K562 (cell line): ENCODE results near the gene UBA3. TPM values are rescaled to one million over a fixed set of nuclear protein-coding genes. Genes with fewer than 3 reads are reported as not detected.
A peak's percentile ranks its signal among the peaks of the same experiment; 100 is the strongest.

Experiments
- ATF1 ChIP-seq, 2 experiments: fragments of 450-650 bp in 1 of 2; IDR thresholded peaks; 2 replicates each; pipeline ENCODE4 v1.6.1; 2016; ENCODE audit warnings: missing compliant biosample characterization in 1 of 2, missing genetic modification characterization in 1 of 2
- BCOR ChIP-seq: fragments of 450-650 bp; IDR thresholded peaks from 2 replicates; pipeline ENCODE4 v1.6.1; 2016
- GABPA ChIP-seq: fragments of 200-800 bp; sonication (Bioruptor generic); conservative IDR thresholded peaks from 2 replicates; pipeline ENCODE4 v1.6.1; 2016; ENCODE audit warnings: low read depth, missing genetic modification characterization, missing compliant biosample characterization
- HNRNPUL1 ChIP-seq: fragments of 200-400 bp; formaldehyde crosslinking; IDR thresholded peaks from 2 replicates; pipeline ENCODE4 v1.6.1; 2017; ENCODE audit warnings: low read length
- MBD2 ChIP-seq: sonication (generic); IDR thresholded peaks from 2 replicates; pipeline ENCODE4 v1.6.1; 2016; ENCODE audit warnings: low read depth, borderline replicate concordance
- SAFB ChIP-seq: fragments of 200-400 bp; formaldehyde crosslinking; IDR thresholded peaks from 2 replicates; pipeline ENCODE4 v1.6.1; 2017; ENCODE audit warnings: low read depth, low read length, borderline replicate concordance
- ZBTB11 ChIP-seq, 3 experiments: fragments of 200-800 bp in 1 of 3; fragments of 250-450 bp in 1 of 3; fragments of 450-650 bp in 1 of 3; sonication (Bioruptor Pico) in 1 of 3; sonication (Bioruptor generic) in 1 of 3; formaldehyde crosslinking in 1 of 3; IDR thresholded peaks; 2 replicates each; pipeline versions ENCODE4 v1.6.1 to v1.8.0; 2016 to 2022; ENCODE audit warnings: mild to moderate bottlenecking in 2 of 3, missing genetic modification characterization in 2 of 3, missing compliant biosample characterization in 1 of 3, moderate library complexity in 1 of 3
- ZNF766 ChIP-seq: fragments of 200-800 bp; sonication (Bioruptor generic); conservative IDR thresholded peaks from 2 replicates; pipeline ENCODE4 v1.6.1; 2016; ENCODE audit warnings: missing genetic modification characterization, missing compliant biosample characterization
- polyA plus RNA-seq, 8 experiments: library from polyadenylated mRNA; depleted of rRNA in 4 of 8; stranded (reverse) in 5 of 8; unstranded in 3 of 8; fragments of >200 nt; fragmentation: Nextera tagmentation in 2 of 8; fragmentation: Illumina TruSeq in 1 of 8; extraction: Ambion mirVana in 2 of 8; extraction: Trizol in 1 of 8; gene quantifications; 2 replicates each; pipeline versions ENCODE4 v1.2.1 to v1.2.3, GENCODE V29; 2011 to 2014; ENCODE audit warnings: inconsistent platforms in 1 of 8, missing spikeins in 1 of 8
- total RNA-seq, 7 experiments: library from RNA; depleted of rRNA in 6 of 7; stranded (reverse); fragments of >200 nt in 6 of 7; fragmentation: Illumina TruSeq in 2 of 7; extraction: Trizol in 2 of 7; gene quantifications; 2 replicates each; pipeline versions ENCODE4 v1.2.1 to v1.2.3, GENCODE V29; 2011 to 2021; ENCODE audit warnings: low replicate concordance in 1 of 7
- TF ChIP-seq, protein P1 (sequence below): fragments of 450-650 bp; IDR thresholded peaks from 2 replicates; pipeline ENCODE4 v1.7.1; 2018; ENCODE audit warnings: mild to moderate bottlenecking, low read depth; ENCODE audit not compliant: partially characterized antibody
- TF ChIP-seq, protein P2 (sequence below): fragments of 450-650 bp; IDR thresholded peaks from 2 replicates; pipeline ENCODE4 v1.6.1; 2016; ENCODE audit warnings: low read depth
- TF ChIP-seq, protein P3 (sequence below), 2 experiments: fragments of 450-650 bp; conservative IDR thresholded peaks; 2 replicates each; pipeline ENCODE4 v1.6.1; 2017; ENCODE audit warnings: mild to moderate bottlenecking in 2 of 2, moderate library complexity in 2 of 2

Gene UBA3
- total and polyA plus RNA-seq, 9 of the 15 experiments (the other 6 are each of a cell fraction or from before 2014, with no cell fraction given): 23.2 to 80.0 (median 38.6) TPM

DNA sequence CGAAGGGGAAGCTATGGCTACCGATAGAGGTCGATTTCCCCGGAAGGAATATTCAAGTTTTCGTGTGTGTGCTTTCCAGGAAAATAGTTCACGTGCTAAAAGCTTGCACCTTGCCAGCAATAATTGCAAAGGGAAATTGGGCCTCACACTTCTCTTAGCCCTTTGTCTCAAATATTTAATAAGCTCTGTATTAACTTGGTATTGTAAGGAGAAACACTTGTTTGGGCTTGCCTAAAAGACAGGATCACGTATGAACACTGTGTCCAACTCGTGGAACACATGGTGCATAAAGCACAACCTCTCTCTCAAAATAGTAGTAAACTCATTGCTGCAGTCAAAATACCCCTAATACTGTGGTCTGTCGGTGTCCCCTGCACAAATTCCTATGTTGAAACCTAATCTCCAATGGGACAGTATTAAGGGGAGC, 27.7 kb downstream of the UBA3 start (continued):
- TF ChIP-seq SAFB (no peak), GABPA (peak; percentile 42; the same call in 1 of the 2 replicates), ZNF766 (0 out of 2 replicates have a peak, but pooled peaks have one; percentile 31), ZBTB11 (CRISPR knock-in tag; IDR thresholded peaks at IDR 0.05) (peak in 1 of 3 experiments; percentile 1; a peak in 1 of 6 replicates), BCOR (no peak), ATF1 (CRISPR knock-in tag; IDR thresholded peaks at IDR 0.05) (no peak), ATF1 (tag; IDR thresholded peaks at IDR 0.05) (peak; percentile 73), HNRNPUL1 (no peak), MBD2 (no peak)
- TF ChIP-seq, protein P1, sequence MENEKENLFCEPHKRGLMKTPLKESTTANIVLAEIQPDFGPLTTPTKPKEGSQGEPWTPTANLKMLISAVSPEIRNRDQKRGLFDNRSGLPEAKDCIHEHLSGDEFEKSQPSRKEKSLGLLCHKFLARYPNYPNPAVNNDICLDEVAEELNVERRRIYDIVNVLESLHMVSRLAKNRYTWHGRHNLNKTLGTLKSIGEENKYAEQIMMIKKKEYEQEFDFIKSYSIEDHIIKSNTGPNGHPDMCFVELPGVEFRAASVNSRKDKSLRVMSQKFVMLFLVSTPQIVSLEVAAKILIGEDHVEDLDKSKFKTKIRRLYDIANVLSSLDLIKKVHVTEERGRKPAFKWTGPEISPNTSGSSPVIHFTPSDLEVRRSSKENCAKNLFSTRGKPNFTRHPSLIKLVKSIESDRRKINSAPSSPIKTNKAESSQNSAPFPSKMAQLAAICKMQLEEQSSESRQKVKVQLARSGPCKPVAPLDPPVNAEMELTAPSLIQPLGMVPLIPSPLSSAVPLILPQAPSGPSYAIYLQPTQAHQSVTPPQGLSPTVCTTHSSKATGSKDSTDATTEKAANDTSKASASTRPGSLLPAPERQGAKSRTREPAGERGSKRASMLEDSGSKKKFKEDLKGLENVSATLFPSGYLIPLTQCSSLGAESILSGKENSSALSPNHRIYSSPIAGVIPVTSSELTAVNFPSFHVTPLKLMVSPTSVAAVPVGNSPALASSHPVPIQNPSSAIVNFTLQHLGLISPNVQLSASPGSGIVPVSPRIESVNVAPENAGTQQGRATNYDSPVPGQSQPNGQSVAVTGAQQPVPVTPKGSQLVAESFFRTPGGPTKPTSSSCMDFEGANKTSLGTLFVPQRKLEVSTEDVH: peak; percentile 9
- TF ChIP-seq, protein P2, sequence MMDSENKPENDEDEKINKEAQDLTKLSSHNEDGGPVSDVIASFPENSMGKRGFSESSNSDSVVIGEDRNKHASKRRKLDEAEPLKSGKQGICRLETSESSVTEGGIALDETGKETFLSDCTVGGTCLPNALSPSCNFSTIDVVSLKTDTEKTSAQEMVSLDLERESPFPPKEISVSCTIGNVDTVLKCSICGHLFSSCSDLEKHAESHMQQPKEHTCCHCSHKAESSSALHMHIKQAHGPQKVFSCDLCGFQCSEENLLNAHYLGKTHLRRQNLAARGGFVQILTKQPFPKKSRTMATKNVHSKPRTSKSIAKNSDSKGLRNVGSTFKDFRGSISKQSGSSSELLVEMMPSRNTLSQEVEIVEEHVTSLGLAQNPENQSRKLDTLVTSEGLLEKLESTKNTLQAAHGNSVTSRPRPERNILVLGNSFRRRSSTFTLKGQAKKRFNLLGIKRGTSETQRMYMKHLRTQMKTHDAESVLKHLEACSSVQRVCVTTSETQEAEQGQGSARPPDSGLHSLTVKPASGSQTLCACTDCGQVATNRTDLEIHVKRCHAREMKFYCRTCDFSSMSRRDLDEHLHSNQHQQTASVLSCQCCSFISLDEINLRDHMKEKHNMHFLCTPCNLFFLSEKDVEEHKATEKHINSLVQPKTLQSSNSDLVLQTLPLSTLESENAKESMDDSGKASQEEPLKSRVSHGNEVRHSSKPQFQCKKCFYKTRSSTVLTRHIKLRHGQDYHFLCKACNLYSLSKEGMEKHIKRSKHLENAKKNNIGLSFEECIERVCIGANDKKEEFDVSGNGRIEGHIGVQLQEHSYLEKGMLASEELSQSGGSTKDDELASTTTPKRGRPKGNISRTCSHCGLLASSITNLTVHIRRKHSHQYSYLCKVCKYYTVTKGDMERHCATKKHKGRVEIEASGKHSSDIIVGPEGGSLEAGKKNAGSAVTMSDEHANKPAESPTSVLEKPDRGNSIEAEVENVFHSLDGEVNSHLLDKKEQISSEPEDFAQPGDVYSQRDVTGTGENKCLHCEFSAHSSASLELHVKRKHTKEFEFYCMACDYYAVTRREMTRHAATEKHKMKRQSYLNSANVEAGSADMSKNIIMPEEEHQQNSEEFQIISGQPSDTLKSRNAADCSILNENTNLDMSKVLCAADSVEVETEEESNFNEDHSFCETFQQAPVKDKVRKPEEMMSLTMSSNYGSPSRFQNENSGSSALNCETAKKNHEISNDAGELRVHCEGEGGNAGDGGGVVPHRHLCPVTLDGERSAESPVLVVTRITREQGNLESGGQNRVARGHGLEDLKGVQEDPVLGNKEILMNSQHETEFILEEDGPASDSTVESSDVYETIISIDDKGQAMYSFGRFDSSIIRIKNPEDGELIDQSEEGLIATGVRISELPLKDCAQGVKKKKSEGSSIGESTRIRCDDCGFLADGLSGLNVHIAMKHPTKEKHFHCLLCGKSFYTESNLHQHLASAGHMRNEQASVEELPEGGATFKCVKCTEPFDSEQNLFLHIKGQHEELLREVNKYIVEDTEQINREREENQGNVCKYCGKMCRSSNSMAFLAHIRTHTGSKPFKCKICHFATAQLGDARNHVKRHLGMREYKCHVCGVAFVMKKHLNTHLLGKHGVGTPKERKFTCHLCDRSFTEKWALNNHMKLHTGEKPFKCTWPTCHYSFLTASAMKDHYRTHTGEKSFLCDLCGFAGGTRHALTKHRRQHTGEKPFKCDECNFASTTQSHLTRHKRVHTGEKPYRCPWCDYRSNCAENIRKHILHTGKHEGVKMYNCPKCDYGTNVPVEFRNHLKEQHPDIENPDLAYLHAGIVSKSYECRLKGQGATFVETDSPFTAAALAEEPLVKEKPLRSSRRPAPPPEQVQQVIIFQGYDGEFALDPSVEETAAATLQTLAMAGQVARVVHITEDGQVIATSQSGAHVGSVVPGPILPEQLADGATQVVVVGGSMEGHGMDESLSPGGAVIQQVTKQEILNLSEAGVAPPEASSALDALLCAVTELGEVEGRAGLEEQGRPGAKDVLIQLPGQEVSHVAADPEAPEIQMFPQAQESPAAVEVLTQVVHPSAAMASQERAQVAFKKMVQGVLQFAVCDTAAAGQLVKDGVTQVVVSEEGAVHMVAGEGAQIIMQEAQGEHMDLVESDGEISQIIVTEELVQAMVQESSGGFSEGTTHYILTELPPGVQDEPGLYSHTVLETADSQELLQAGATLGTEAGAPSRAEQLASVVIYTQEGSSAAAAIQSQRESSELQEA: peak; percentile 80
- TF ChIP-seq, protein P3, sequence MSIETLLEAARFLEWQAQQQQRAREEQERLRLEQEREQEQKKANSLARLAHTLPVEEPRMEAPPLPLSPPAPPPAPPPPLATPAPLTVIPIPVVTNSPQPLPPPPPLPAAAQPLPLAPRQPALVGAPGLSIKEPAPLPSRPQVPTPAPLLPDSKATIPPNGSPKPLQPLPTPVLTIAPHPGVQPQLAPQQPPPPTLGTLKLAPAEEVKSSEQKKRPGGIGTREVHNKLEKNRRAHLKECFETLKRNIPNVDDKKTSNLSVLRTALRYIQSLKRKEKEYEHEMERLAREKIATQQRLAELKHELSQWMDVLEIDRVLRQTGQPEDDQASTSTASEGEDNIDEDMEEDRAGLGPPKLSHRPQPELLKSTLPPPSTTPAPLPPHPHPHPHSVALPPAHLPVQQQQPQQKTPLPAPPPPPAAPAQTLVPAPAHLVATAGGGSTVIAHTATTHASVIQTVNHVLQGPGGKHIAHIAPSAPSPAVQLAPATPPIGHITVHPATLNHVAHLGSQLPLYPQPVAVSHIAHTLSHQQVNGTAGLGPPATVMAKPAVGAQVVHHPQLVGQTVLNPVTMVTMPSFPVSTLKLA (conservative IDR thresholded peaks at IDR 0.05): peak in 1 of 2 experiments; percentile 7; a peak in 1 of 4 replicates
